ENCODE results near the gene MBOAT1.
"Not testable (repeated sequence)": the region's sequence is repeated elsewhere in the genome, so short reads cannot be mapped to it uniquely, and the experiment has no call there.

Gene MBOAT1

DNA sequence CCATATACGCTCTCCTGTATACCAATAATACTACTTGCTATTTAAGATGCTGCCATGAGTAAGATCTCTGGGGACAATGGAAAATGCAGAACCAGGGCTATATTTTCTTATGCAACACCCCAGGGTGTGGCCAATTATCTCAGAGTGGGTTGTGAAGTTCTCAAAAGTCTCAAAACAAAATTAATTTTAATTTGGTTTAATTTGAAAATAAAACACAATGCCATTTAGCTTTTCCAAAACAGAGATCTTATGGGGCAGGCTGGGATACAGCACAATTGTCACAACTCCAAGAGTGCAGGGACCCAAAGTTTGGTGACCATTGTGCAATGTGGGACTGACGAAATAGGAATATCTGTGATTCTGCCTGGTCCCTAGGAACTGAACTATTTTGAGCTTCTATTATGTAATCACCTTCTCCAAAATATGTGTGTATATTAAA is 43.1 kb downstream of the MBOAT1 start:
- no peak for DNase-seq

DNA sequence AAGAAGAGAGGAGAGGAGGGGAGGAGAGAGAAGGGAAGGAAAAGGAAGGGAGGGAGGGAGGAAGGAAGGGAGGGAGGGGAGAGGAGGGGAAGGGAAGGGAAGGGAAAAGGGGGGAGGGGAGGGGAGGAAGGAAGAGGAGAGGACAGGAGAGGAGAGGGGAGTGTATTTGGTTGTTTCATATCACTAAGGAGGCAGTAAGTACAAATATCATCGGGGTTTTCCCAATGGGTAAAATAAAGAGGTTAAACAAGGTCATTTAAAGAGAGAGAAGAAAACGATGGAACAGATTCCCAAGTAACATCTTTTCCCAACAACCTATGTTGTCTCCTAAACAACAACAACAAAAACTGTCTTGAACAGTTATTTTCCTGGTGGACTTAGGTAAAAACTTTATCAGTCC is 43.6 kb downstream of the MBOAT1 start:
- DNase-seq: no peak

DNA sequence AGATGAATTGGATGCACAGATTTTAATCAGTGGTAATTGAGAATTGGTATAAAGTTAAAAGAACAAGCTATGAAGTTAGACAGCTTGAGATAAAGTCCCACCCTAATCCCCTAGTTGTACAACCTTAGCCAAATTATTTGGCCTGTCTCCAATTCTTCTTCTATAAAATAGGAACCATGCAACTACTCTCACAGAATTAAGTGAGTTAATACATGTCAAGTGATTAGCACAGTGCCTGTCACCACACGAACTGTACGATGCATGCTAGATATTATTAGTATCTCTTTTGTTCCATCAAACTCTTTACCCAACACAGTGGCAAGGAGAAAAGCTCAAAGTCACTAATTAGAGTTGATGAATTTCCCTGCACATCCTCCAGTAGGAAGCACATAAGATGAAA is 44.7 kb downstream of the MBOAT1 start:
- no peak for DNase-seq

DNA sequence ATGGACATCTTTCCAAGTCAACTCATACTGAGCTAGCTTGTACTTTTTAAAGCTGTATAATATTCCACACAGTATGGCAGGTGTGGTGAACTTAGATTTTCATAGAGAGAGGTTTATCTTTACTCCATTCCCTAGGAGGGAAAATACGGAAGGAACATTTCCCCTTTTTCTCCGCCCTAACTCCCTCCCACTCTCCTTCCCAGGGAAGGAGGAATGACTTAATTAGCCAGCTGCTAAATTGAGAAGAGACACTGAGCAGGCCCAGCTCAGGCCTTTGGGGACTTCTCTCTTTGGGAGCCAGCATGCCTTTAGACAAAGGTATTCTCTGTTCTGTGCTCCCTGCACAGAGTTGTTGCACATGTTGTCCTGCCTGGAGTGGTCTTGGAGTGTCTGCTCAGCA is 46.1 kb downstream of the MBOAT1 start:
- DNase-seq: no peak

DNA sequence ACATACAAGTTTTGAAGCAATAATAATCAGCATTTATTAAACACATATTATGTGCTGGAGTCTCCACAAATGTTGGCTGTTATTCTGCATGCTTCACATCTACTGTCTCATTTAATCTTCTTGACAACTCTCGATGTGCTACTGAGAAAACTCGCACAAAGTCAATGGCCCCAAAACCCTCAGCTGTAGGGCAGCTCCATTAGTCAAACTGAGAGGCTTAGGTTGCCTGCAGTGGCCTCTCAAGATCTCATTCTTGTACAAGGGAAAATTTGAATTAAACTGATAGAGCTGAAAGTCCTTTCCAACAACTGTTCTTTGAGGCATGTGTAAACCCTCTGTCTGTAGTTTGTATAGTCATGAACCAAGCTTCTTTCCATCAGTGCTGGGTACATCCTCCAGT is 49.8 kb downstream of the MBOAT1 start:
- no peak for DNase-seq

DNA sequence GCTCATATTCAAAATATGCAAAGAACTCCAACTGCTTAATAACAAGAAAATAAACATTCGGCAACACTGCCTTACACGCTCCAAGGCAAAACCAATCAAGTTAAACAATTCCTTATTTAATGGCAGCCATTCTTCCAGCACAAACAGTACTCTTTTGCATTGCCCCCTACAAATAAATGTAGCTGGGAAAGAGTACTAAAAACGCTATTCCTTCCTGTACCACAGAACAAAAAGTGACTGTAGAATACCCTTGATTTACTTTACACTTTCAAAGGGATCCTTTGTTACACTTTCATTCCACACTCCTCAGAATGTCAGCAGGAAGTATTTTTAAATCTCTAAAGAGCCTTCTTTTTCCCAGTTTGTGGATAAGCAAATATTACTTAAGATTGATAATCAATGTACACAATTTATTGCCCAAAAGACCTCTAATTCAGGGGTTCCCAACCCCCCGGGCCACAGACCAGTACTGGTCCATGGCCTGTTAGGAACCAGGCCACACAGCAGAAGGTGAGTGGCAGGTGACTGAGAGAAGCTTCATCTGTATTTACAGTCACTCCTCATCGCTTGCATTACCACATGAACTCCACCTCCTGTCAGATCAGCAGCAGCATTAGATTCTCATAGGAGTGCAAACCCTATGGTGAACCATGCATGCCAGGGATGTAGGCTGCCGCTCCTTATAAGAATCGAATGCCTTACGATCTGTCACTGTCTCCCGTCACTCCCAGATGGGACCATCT is 51.6 kb downstream of the MBOAT1 start:
- DNase-seq: no peak

DNA sequence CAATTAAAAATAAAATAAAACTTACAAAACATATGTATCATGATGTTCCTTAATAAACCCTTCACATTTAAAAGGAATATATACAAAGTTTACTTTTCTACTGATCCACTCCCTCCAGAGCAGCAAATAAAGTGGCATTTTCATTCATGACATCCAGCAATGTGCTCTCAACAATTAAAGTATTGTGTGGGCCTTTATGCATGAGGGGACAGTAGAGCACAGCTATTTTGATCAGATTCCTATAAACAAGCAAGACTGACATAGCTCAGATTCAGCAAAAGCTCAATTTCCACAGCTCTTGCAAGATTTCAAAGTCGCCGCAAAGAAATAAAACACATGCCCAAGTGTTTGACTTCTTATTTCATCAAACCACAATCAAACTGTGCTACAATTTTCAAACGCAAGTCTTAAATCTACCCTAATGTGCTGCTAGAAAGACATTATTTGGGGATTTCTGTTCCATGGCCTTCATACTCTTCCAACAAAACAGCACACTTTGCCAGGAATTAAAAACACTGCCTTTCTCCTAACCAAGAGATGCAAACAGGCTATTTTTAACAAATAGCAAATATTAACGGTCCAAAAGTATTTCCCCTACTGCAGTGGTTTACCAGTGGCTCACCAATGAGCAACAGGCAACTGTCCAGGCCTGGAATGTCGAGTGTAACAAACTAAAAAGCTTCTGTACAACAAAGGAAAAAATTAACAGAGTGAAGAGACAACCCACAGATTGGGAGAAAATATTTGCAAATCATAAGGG is 52.3 kb downstream of the MBOAT1 start:
- DNase-seq: no peak

DNA sequence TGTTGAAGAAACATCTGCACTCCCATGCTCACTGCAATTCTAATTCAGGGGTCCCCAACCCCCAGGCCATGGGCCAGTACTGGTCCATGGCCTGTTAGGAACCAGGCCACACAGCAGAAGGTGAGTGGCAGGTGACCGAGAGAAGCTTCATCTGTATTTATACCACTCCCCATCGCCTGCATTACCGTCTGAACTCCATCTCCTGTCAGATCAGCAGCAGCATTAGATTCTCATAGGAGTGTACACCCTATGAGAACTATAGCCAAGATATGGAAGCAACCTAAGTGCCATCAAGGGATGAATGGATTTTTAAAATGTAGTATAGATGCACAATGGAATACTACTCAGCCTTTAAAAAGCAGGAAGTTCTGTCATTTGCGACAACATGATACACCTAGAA is 53.2 kb downstream of the MBOAT1 start:
- DNase-seq: no peak

DNA sequence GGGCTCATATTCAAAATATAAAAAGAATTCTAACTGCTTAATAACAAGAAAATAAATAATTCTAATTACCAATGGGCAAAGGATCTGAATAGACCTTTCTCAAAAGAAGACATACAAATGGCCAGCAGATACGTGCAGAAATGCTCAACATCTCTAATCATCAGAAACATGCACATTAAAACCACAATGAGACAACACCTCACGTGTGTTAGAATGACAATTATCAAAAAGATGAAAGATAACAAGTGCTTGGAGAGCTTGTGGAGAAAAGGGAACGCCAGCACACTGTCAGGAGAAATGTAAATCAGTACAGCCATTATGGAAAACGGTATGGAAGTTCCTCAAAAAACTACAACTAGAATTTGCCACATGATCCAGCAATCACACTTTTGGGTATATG is 53.6 kb downstream of the MBOAT1 start:
- no peak for DNase-seq

DNA sequence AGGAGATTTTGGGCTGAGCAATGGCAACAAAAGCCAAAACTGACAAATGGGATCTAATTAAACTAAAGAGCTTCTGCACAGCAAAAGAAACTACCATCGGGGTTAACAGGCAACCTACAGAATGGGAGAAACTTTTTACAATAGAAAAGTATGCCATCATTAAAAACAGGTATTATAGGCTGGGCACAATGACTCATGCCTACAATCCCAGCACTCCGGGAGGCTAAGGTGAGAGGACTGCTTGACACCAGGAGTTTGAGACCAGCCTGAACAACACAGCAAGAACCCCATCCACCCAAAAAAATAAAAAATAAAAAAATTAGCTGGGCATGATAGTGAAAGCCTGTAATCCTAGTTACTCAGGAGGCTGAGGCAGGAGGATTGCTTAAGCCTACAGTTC is 55.4 kb downstream of the MBOAT1 start:
- DNase-seq: no peak

DNA sequence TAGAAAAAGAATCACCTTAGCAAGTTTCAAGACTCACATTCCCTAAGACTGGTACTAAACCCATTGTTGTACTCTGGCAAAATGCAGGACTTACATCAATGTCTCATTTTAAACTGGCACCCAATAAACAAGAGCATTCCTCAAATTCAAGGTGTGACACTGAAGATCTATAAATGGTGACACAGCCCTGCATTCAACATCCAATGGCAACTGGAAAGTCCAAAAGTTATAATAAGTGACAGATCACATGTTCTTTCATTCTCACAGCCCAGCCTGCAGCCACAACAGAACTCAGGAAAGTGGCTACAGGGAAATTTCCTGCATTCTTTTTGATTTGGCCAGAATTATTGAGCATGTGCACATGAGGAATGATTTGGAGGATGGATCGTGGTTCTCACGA is 57.5 kb downstream of the MBOAT1 start:
- DNase-seq: no peak

DNA sequence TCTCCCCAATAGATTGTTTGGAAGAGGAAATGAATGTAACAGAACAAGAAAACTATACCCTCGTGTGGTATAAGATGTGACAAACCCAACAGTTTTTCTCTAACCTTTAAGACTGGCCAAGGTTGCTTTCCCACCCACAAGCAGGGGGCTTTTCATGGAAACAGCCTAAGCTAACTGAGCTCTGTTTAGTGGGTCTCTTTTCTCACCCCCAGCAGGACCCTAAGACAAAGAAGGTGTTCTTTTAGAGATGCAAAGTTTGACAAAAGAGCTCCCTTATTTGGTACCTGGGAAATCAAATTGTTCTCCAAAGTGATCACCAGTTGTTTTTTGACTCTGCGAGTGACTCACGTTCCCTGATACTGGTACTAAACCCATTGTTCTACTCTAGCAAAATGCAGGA is 59.1 kb downstream of the MBOAT1 start:
- DNase-seq: no peak

DNA sequence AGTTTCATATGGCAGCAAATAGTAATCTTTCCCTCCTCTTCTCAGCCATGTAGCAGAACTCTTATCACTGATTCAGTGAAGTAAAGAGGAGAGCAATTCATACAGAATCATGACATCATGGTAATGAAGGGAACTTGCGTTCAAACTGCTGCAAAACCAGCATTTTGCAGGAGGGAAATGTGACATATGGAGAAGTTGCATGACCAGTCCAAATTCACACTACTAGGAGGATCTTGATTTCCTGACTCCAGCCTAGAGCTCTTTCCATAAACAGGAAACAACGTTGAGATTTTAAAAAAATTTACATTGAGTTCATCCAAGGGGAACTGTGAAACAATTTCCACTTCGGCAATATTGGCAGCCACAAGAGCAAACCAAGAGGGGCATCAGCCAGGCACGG is 63.8 kb downstream of the MBOAT1 start:
- DNase-seq: no peak

DNA sequence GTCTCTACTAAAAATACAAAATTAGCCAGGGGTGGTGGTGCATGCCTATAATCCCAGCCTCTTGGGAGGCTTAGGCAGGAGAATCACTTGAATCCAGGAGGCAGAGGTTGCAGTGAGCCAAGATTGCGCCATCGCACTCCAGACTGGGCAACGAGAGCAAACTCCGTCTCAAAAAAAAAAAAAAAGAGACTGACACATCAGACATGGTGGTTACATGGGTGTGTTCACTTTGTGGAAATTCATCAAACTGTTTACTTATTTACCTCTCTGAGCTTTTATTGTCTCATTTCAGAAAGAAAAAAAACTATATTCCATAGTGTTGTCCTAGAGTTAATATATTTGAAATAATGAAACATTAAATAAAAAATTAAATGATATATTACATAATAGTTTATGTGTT is 64.8 kb downstream of the MBOAT1 start:
- DNase-seq: no peak

DNA sequence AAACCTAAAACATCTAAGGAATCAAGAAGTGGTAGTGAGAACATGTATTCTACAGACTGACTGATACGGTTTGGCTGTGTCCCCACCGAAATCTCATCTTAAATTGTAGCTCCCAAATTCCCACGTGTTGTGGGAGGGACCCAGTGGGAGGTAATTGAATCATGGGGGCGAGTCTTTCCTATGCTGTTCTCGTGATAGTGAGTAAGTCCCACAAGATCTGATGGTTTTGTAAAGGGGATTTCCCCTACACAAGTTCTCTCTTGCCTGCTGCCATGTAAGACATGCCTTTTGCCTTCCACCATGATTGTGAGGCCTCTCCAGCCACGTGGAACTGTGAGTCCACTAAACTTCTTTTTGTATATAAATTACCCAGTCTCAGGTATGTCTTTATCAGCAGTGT is 65.4 kb downstream of the MBOAT1 start:
- not testable (repeated sequence) for DNase-seq

DNA sequence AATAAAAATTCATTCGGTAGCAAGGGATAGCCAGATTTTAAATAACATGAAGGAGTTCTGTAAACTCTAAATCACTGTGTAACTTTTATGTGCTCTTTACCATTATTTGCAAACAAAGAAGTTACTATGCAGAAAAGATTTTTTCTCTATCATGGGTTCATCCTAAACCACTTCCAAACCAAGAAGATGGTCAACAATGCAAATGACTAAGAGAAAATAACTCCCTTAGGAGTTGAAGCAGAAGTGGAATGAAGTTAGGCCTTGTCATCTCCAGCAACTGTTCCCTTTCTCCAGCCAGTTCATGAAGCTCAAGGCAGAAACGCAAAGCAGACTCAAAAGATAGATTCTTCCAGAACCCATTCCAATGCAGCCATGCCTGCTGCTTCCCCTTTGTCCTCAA is 66.0 kb downstream of the MBOAT1 start:
- no peak for DNase-seq

DNA sequence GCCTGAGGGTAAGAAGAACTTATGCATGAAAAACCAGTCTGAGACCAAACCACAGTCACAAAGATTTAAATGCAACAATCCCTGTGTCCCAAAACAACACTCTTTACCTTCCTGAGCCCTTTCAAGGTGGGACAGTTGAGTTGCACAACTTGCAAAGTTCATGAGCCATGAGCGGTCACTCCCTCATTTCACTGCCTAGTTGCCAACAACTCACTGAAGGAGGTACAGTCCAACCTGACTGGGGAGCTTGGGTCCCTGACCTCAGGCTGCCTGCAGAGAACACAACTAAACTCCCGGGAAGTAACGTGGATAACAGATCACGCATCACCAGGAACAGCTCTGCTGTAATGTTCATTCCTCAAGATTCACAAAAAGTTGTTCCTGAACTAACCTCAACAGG is 69.4 kb downstream of the MBOAT1 start:
- DNase-seq: no peak

DNA sequence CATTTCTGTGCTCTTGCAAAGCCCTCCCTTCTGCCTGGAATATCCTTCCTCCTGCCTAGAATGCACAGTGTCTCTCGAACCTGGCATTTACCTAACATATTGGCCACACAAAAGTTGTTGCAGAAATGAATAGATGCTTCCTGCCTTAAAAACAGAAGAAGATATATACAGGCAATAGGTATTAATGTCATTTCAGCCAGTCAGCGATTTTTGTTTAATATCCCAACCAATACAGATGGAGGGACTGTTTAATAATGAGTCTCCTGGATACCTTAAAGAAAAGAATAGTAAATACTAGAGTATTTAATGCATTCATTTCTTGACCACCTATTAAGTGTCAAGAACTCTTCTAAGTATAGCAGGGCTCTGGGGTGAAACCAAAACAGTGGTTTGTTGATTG is 70.3 kb downstream of the MBOAT1 start:
- no peak for DNase-seq

DNA sequence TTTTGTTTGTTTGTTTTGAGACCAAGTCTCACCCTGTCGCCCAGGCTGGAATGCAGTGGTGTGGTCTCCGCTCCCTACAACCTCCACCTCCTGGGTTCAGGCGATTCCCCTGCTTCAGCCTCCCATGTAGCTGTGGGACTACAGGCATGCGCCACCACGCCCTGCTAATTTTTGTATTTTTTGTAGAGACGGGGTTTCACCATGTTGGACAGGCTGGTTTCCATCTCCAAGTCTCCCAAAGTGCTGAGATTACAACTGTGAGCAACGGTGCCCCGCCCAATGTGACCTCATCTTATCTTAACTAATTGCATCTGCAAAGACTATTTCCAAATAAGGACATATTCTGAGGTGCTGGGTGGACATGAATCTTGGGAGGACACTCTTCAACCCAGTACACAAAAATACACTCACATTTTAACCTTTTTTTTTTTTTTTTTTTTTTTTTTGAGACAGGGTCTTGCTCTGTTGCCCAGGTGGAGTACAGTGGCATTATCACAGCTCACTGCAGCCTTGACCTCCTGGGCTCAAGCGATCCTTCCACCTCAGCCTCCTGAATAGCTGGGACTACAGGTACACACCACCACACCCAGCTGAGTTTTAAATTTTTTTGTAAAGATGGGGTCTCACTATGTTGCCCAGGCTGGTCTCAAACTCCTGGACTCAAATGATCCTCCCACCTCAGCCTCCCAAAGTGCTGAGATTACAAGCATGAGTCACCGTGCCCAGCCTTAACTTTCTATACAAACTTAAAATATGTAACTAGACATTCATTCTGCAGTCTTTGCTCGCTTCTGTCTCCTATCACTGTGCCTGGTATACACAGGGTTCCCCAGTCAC is 72.9 kb downstream of the MBOAT1 start:
- not testable (repeated sequence) for DNase-seq

DNA sequence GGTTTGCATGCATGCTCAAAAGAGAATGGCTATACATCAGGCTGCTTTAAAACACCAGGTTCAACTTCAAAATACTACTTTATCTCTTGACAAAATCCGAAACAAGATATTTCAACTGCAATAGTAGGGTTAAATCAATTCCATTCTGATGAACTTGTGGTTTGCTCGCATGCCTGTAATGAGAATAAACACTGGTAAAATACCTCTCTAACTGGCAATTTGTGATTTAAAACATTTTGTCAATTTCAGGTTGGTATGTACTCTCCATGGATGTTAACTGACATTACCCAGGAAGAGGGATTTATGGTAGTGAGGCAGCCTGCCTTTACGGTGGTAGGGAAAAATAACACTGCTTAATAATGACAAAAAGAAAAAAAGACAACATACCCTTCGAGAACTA is 74.4 kb downstream of the MBOAT1 start:
- DNase-seq: no peak

DNA sequence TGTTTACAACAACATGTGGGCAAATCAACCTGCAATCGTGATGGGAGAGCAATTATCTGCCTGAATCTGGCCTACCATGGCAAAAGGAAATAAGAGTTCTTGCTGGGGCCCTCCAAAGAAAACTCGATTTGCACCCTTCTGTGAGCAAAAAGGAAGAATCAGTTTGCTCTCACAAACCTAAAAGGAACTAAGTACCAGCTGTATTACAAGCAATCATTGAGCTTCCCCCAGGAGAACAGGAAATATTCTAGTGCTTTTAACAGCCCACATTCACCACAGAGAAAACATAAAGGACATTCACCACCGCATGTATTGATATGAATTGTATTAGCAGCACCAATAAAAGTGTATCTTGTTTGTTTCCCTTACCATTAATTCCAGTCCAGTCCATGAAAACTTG is 75.0 kb downstream of the MBOAT1 start:
- no peak for DNase-seq

DNA sequence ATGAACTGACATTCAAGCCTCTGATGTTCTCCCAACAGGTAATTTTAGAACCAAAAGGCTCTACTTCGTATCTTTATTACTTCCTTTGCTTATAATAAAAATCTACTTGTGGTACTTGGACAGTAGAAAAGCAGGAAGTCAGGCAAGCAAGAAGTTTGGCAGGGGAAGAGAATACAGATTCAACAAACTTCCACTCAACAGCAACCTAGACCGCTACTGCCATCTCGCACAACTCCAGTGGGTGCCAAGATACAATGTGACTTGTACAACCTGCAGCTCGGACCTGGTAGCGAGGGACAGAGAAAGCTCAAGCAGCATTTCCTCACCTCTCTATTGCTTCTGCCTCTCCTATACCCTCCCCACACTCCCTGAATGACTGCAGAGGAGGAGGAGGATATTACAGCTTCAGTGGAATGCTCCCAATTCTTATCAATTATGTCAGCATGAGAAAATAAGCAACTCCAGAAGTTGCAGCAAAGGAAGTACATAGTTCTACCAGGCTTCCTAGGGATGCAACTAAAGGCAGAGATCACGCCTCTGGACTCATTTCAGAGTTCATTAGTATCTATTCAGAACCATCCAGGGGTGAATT is 76.5 kb downstream of the MBOAT1 start:
- DNase-seq: no peak

DNA sequence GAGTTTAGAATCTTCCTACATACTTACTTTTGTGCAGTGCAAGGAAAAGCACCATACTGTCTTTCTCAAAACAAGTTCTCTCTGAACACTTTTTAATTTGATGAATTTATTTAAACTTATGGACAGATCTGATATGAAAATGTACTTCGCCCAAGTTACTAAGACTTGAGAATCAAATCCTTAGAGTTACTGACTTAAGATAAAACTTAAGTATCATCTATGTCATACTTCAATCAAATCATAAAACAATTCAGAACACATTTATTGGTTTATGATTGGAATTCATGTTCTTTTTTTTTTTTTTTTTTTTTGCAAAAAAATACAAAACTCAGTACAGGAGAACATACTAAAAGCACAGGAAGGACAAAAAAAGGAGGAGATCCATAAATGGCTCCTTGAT is 77.7 kb downstream of the MBOAT1 start:
- DNase-seq: no peak

Data from 8988T (cell line).